Fibroblast of villous mesenchyme (primary cell): ENCODE data around the gene RSPH1. TPM values are rescaled to one million over a fixed set of nuclear protein-coding genes. Genes with fewer than 3 reads are reported as not detected.

ENCODE experiments used
- DNase-seq: peaks from one replicate; pipeline ENCODE4 v3.0.0-alpha.2; 2010; ENCODE audit warnings: low read depth
- H3K4me3 ChIP-seq: 2 replicates; pipeline ENCODE4 v1.5.1; 2011; ENCODE audit warnings: low read depth, mild to moderate bottlenecking, low read length
- total RNA-seq: library from RNA; depleted of rRNA; stranded (reverse); fragments of >200 nt; gene quantifications from 2 replicates; pipeline ENCODE4 v1.2.3, GENCODE V29; 2012
- TF ChIP-seq, protein P1 (sequence below): IDR thresholded peaks from 2 replicates; pipeline ENCODE4 v1.5.1; 2012; ENCODE audit warnings: low read depth, mild to moderate bottlenecking, low read length; ENCODE audit not compliant: insufficient read depth

RSPH1 gene
- total RNA-seq, 1 donor: not detected

- no peak for DNase-seq
- TF ChIP-seq, protein P1, sequence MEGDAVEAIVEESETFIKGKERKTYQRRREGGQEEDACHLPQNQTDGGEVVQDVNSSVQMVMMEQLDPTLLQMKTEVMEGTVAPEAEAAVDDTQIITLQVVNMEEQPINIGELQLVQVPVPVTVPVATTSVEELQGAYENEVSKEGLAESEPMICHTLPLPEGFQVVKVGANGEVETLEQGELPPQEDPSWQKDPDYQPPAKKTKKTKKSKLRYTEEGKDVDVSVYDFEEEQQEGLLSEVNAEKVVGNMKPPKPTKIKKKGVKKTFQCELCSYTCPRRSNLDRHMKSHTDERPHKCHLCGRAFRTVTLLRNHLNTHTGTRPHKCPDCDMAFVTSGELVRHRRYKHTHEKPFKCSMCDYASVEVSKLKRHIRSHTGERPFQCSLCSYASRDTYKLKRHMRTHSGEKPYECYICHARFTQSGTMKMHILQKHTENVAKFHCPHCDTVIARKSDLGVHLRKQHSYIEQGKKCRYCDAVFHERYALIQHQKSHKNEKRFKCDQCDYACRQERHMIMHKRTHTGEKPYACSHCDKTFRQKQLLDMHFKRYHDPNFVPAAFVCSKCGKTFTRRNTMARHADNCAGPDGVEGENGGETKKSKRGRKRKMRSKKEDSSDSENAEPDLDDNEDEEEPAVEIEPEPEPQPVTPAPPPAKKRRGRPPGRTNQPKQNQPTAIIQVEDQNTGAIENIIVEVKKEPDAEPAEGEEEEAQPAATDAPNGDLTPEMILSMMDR: no peak
- H3K4me3 ChIP-seq: no peak overlapping the region
Measured at GRCh38 chr21:42499444-42500112, 3.6 kb upstream of the RSPH1 start.

- H3K4me3 ChIP-seq: no peak overlapping the region
- TF ChIP-seq, protein P1: no peak
- DNase-seq: no peak
Measured at GRCh38 chr21:42498012-42498411, 2.0 kb upstream of the RSPH1 start.

- TF ChIP-seq, protein P1: no peak
- DNase-seq: no peak
- H3K4me3 ChIP-seq: peak overlapping the region; percentile 71
Measured at GRCh38 chr21:42496839-42497202, 797 bp upstream of the RSPH1 start.

DNA sequence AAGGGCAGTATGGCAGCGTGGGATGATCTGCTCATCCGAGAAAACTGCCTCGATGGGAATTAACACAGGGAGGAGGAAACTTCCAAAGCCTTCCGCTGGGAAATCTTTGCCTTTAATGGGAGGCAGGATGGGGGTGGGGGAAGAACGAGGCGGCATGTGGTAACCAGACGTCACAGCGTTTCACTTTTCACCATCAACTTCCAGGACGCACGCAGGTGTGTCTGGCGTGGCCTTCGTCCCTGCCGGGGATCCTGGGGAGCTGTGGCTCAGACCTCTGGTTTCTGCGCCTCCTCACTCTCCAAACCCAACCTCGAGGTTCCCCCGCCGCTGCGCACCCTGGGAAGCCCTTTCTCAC is 282 bp downstream of the RSPH1 start:
- H3K4me3 ChIP-seq: peak overlapping the region; percentile 71
- peak; percentile 23 for DNase-seq
- TF ChIP-seq, protein P1: no peak

DNA sequence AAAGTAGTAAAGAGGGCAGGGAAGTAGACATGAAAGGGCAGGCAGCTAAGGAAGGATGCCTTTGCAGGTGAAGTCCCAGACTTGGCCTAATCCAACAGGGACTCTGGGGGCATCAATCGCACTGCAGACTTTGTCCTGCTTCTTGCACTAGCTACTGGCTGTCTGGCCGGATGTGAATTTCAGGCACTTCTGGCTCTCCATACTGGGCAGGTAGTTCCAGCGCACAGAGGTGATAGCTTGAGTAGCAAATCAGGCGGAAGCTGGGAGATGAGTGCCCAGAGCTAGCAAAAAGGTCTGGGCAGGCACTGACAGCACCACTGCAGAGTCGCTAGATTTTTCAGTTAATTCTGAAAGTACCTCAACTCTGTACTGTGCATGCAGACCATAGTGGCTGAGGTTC is 997 bp downstream of the RSPH1 start:
- no peak overlapping the region for H3K4me3 ChIP-seq
- DNase-seq: no peak
- TF ChIP-seq, protein P1: no peak

- H3K4me3 ChIP-seq: no peak overlapping the region
- DNase-seq: no peak
- TF ChIP-seq, protein P1: no peak
Measured at GRCh38 chr21:42493109-42494060, 2.6 kb downstream of the RSPH1 start.
